Measurements from ENCODE around the gene SELENOO. TPM values are rescaled to one million over a fixed set of nuclear protein-coding genes. Genes with fewer than 3 reads are reported as not detected.

SELENOO gene
- total and polyA plus RNA-seq, 9 donors: 10.8 to 21.1 (median 14.3) TPM

DNA sequence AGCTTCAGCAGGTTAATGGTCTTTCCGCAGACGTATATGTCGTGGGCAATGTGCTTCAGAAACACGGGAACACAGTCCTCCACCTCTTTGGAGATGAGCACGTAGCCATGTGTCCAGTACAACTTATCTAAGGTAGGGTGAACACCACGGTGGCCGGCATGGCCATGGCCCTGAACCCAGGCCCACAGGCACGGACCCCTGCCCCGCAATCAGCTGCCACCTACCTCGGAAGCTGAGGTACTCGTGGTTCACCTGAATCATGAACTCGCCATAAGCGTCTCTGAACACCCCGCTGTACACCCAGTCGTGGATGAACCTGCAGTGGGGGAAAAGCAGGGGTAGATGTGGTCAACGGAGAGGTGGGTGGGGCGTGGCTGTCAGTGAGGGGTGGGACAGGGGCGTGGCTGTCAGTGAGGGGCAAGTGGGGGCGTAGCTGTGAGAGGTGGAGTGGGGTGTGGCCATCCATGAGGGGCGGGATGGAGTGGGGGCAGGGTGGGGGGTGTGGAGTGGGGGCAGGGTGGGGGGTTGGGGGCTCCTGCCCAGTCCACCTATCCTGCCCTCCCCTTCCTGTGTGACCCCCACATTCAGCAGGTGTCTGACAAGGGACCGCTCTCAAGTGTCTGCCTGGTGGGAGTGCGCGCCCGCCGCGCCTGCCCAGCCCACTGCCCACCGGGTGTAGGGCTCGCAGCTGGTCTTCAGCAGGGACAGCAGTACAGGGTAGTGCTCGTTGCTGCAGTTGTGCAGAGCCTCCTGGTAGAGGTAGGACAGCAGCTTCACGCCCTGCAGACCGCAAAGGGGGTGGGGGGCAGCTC, 25.5 kb downstream of the SELENOO start:
- Histone ChIP-seq H3K27me3 (ENCODE audit: control insufficient read depth, insufficient read depth, low read length) (no peaks in the 10 kb centered on the region), H3K4me3 (ENCODE audit: low read length) (no peak overlapping the region), H3K4me1 (ENCODE audit: control insufficient read depth, insufficient read depth, low read length) (peaks cover 4% of the 10 kb centered on the region), H3K9me3 (replicated peaks; ENCODE audit: control insufficient read depth, low read depth, low read length) (no peaks in the 10 kb centered on the region), H3K27ac (ENCODE audit: low read length) (no peak overlapping the region), H3K36me3 (ENCODE audit: control insufficient read depth, insufficient read depth, low read length) (peaks cover 69% of the 10 kb centered on the region)
- 91% methylated on average over 27 of the region's 31 CpGs for WGBS (ENCODE audit: insufficient coverage)
- no peak for DNase-seq

DNA sequence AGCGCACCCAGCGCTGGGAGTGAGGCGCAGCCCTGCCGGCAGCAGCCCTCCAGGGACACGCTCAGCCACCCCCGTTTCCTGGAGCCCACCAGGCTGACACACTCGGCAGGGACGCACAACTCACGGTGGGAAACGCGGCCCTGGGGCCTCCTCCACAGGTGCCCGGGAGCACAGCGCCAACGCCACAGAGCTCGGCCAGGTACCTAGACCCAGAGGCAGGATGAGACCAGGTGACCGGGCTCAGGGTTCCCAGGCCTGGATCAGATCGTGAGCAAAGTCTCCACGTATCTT, 26.0 kb downstream of the SELENOO start:
- Histone ChIP-seq H3K27ac (ENCODE audit: low read length) (no peak overlapping the region), H3K4me3 (ENCODE audit: low read length) (no peak overlapping the region), H3K36me3 (ENCODE audit: control insufficient read depth, insufficient read depth, low read length) (peaks cover 63% of the 10 kb centered on the region), H3K9me3 (replicated peaks; ENCODE audit: control insufficient read depth, low read depth, low read length) (no peaks in the 10 kb centered on the region), H3K4me1 (ENCODE audit: control insufficient read depth, insufficient read depth, low read length) (peaks cover 4% of the 10 kb centered on the region), H3K27me3 (ENCODE audit: control insufficient read depth, insufficient read depth, low read length) (no peaks in the 10 kb centered on the region)
- no peak for DNase-seq
- 87% methylated on average over 18 of the region's 18 CpGs for WGBS (ENCODE audit: insufficient coverage)

DNA sequence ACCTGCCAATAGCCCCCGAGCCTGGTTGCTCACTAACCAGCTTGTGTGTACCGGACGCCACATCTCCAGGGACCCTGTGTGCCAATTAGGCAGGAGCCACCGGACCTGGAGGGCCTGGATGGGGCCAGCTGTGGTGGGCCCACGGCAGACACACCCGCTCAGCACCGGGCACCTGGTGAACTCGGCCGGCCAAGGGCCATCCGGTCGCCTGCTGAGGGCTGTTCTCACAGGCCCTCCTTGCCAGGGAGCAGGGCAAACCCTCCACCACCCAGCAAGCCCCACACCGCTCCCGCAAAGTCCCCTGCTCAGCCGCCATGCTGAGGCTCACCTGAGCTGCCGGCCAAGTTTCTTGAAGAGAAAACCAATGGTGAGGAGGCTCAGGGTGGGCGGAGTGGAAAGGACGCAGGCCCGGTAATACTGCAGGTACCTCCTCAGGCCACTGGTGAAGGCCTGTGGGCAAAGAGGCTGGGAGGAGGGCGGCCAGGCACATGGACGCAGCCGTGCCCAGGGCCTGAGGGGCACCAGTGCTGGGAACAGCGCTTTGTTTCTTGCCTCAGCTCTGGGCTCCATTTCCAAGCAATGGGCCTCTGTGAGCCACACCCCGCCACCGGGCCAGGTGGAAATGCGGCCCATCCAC, 26.9 kb downstream of the SELENOO start:
- Histone ChIP-seq H3K27ac (ENCODE audit: low read length) (no peak overlapping the region), H3K36me3 (ENCODE audit: control insufficient read depth, insufficient read depth, low read length) (peaks cover 54% of the 10 kb centered on the region), H3K9me3 (replicated peaks; ENCODE audit: control insufficient read depth, low read depth, low read length) (no peaks in the 10 kb centered on the region), H3K4me3 (ENCODE audit: low read length) (no peak overlapping the region), H3K27me3 (ENCODE audit: control insufficient read depth, insufficient read depth, low read length) (no peaks in the 10 kb centered on the region), H3K4me1 (ENCODE audit: control insufficient read depth, insufficient read depth, low read length) (peaks cover 4% of the 10 kb centered on the region)
- no peak for DNase-seq
- 89% methylated on average over 20 of the region's 25 CpGs for WGBS (ENCODE audit: insufficient coverage)

- H3K4me3 ChIP-seq (ENCODE audit: low read length): no peak overlapping the region
- H3K4me1 ChIP-seq (ENCODE audit: control insufficient read depth, insufficient read depth, low read length): peaks cover 4% of the 10 kb centered on the region
- DNase-seq: no peak
- 90% methylated on average over 7 of the region's 9 CpGs for WGBS (ENCODE audit: insufficient coverage)
- H3K36me3 ChIP-seq (ENCODE audit: control insufficient read depth, insufficient read depth, low read length): peaks cover 52% of the 10 kb centered on the region
- no peaks in the 10 kb centered on the region for H3K9me3 ChIP-seq (replicated peaks; ENCODE audit: control insufficient read depth, low read depth, low read length)
- no peak overlapping the region for H3K27ac ChIP-seq (ENCODE audit: low read length)
- no peaks in the 10 kb centered on the region for H3K27me3 ChIP-seq (ENCODE audit: control insufficient read depth, insufficient read depth, low read length)
Measured at GRCh38 chr22:50228366-50228765, 27.6 kb downstream of the SELENOO start.

DNA sequence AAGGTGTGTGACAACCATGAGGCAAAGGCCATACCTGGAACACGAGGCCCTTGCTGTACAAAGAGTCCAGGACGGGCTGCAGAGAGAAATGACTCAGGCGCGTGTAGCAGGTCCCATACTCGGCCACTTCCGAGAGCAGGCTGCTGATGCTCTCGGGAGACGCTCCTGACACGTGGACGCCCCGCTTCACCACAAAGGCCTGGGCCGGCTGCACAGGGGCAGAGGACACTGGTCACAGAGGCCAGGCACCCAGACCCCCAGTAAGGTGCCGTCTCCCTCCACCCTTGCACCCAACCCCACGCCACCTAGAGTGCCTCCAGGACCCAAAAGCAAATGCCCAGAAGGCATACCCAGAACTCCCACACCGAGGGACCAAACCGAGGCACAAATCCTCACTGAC, 28.6 kb downstream of the SELENOO start:
- Histone ChIP-seq H3K27ac (ENCODE audit: low read length) (no peak overlapping the region), H3K9me3 (replicated peaks; ENCODE audit: control insufficient read depth, low read depth, low read length) (no peaks in the 10 kb centered on the region), H3K36me3 (ENCODE audit: control insufficient read depth, insufficient read depth, low read length) (peaks cover 49% of the 10 kb centered on the region), H3K4me1 (ENCODE audit: control insufficient read depth, insufficient read depth, low read length) (peaks cover 4% of the 10 kb centered on the region), H3K27me3 (ENCODE audit: control insufficient read depth, insufficient read depth, low read length) (no peaks in the 10 kb centered on the region), H3K4me3 (ENCODE audit: low read length) (no peak overlapping the region)
- DNase-seq: no peak
- 93% methylated on average over 14 of the region's 16 CpGs for WGBS (ENCODE audit: insufficient coverage)

- no peak for DNase-seq
- H3K4me3 ChIP-seq (ENCODE audit: low read length): no peak overlapping the region
- H3K36me3 ChIP-seq (ENCODE audit: control insufficient read depth, insufficient read depth, low read length): peaks cover 37% of the 10 kb centered on the region
- WGBS (ENCODE audit: insufficient coverage): 90% methylated on average over 18 of the region's 20 CpGs
- H3K27me3 ChIP-seq (ENCODE audit: control insufficient read depth, insufficient read depth, low read length): no peaks in the 10 kb centered on the region
- no peak overlapping the region for H3K27ac ChIP-seq (ENCODE audit: low read length)
- peaks cover 2% of the 10 kb centered on the region for H3K4me1 ChIP-seq (ENCODE audit: control insufficient read depth, insufficient read depth, low read length)
- H3K9me3 ChIP-seq (replicated peaks; ENCODE audit: control insufficient read depth, low read depth, low read length): no peaks in the 10 kb centered on the region
Measured at GRCh38 chr22:50232481-50233151, 31.8 kb downstream of the SELENOO start.

DNA sequence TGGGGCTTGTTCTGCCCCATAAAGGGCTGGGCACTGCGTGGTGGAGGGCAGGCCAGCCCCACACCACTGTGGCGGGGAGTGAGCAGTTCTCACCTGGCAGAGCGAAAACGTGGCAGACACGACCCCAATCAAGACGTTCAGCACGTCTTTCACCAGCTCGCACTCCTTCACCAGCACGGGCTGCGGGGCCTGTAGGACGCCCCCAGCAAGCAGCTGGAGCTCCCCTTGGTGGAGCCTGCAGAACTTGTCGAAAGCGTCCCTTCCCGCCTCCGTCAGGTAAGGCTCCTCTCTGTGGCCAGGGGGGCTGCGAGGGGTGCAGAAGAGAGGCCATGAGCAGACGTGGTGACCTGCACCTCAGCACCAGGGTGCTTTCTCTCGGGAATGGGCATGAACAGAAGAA, 32.4 kb downstream of the SELENOO start:
- 94% methylated on average over 15 of the region's 18 CpGs for WGBS (ENCODE audit: insufficient coverage)
- DNase-seq: no peak
- peaks cover 36% of the 10 kb centered on the region for H3K36me3 ChIP-seq (ENCODE audit: control insufficient read depth, insufficient read depth, low read length)

DNA sequence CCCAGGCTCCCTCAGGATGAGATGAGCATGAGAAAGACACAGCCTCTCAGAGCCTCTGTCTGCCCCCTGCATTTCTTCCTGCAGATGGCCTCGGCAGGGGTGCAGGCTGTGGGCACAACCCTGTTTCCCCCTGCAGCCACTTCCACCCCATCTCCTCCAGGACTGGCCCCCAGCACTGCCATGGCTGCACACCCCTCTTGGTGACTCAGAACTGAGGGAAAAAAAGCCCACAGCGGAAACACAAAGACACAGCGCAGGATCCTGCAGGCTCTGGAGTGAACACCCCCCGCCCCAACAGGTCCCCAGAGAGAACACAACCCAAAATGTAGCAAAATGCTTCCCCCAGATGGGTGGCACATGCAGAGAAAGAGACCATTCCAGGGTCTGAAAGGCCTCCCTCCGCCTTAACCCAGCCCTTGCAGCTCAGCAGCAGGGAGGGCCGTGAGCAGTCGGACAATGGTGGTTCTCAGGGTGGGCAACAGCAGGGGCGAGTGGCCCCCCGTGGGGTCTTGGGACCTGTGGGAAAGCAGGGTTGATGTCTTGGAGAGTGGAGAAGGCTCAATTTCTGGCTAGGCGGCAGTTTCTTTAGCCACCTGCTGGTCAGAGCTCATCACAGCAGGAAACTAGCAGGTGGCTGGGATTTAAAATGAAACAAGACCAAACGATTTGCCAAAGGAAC, 36.1 kb downstream of the SELENOO start:
- Histone ChIP-seq H3K36me3 (ENCODE audit: control insufficient read depth, insufficient read depth, low read length) (peaks cover 40% of the 10 kb centered on the region), H3K4me1 (ENCODE audit: control insufficient read depth, insufficient read depth, low read length) (peaks cover 11% of the 10 kb centered on the region), H3K27ac (ENCODE audit: low read length) (no peak overlapping the region), H3K9me3 (replicated peaks; ENCODE audit: control insufficient read depth, low read depth, low read length) (no peaks in the 10 kb centered on the region), H3K27me3 (ENCODE audit: control insufficient read depth, insufficient read depth, low read length) (no peaks in the 10 kb centered on the region), H3K4me3 (ENCODE audit: low read length) (no peak overlapping the region)
- no peak for DNase-seq
- 60% methylated on average over 8 of the region's 11 CpGs for WGBS (ENCODE audit: insufficient coverage)

More for the DNA sequence above, 32.4 kb downstream of the SELENOO start:
- no peaks in the 10 kb centered on the region for H3K27me3 ChIP-seq (ENCODE audit: control insufficient read depth, insufficient read depth, low read length)
- H3K4me3 ChIP-seq (ENCODE audit: low read length): no peak overlapping the region
- no peaks in the 10 kb centered on the region for H3K9me3 ChIP-seq (replicated peaks; ENCODE audit: control insufficient read depth, low read depth, low read length)
- no peak overlapping the region for H3K27ac ChIP-seq (ENCODE audit: low read length)
- peaks cover 2% of the 10 kb centered on the region for H3K4me1 ChIP-seq (ENCODE audit: control insufficient read depth, insufficient read depth, low read length)

- Histone ChIP-seq H3K27me3 (ENCODE audit: control insufficient read depth, insufficient read depth, low read length) (no peaks in the 10 kb centered on the region), H3K4me3 (ENCODE audit: low read length) (no peak overlapping the region), H3K36me3 (ENCODE audit: control insufficient read depth, insufficient read depth, low read length) (peaks cover 33% of the 10 kb centered on the region), H3K4me1 (ENCODE audit: control insufficient read depth, insufficient read depth, low read length) (peaks cover 28% of the 10 kb centered on the region), H3K27ac (ENCODE audit: low read length) (no peak overlapping the region), H3K9me3 (replicated peaks; ENCODE audit: control insufficient read depth, low read depth, low read length) (no peaks in the 10 kb centered on the region)
- WGBS (ENCODE audit: insufficient coverage): 84% methylated on average over 6 of the region's 9 CpGs
- no peak for DNase-seq
Measured at GRCh38 chr22:50238755-50239154, 37.9 kb downstream of the SELENOO start.

DNA sequence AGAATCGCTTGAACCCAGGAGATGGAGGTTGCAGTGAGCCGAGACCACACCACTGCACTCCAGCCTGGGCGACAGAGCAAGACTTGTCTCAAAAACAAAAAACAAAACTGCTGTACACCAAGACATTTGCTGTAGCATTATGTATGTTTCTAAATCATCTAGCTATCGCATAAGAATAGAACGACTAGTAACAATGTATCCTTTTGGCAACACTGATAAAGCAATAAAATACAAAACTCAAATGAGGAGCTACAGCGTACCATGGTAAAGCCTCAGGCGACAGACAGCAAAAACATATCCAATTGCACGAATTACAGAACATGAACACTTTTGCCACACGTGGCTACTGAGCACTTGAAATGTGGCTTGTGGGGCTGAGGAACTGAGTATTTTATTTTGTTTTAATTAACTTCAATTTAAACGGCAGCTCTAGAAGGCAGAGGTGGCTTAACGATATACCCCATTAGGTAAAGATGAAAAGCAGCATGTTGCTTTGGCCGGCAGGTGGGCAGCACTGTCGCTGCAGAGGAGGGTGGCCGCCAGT, 41.7 kb downstream of the SELENOO start:
- no peak overlapping the region for H3K27ac ChIP-seq (ENCODE audit: low read length)
- H3K36me3 ChIP-seq (ENCODE audit: control insufficient read depth, insufficient read depth, low read length): peaks cover 38% of the 10 kb centered on the region
- peak overlapping the region; percentile 11 for H3K4me3 ChIP-seq (ENCODE audit: low read length)
- peaks cover 37% of the 10 kb centered on the region for H3K4me1 ChIP-seq (ENCODE audit: control insufficient read depth, insufficient read depth, low read length)
- no peaks in the 10 kb centered on the region for H3K9me3 ChIP-seq (replicated peaks; ENCODE audit: control insufficient read depth, low read depth, low read length)
- no peak for DNase-seq
- H3K27me3 ChIP-seq (ENCODE audit: control insufficient read depth, insufficient read depth, low read length): no peaks in the 10 kb centered on the region
- WGBS (ENCODE audit: insufficient coverage): 60% methylated on average over 2 of the region's 14 CpGs

Measured in muscle of leg (tissue), 11 donors.